WTC11 (cell line): Measurements from ENCODE around the gene TMEM181. TPM values are rescaled to one million over a fixed set of nuclear protein-coding genes. Genes with fewer than 3 reads are reported as not detected.

ENCODE experiments used
- ATAC-seq: fragments of 200-7000 bp; cut with Tn5 transposase; 2 replicates; pipeline ENCODE4 v1.10.0; 2021; ENCODE audit warnings: mild to moderate bottlenecking, moderate library complexity
- CTCF ChIA-PET: fragments of 300-600 bp; sonication (Branson Sonifier 250); formaldehyde crosslinking; loops from one replicate; lab custom pipeline; 2021; ENCODE audit warnings: antibody characterized with exemption; lab: Charles Lee
- POLR2A ChIA-PET: fragments of 350-600 bp; sonication (Branson Sonifier 250); formaldehyde crosslinking; loops from one replicate; lab custom pipeline; 2021; ENCODE audit warnings: antibody characterized with exemption; lab: Charles Lee
- DNase-seq: peaks from one replicate; pipeline ENCODE4 v3.0.0; 2021; ENCODE audit warnings: low spot score
- H3K27ac Mint-ChIP-seq: 2 replicates; pipeline ENCODE4 v1.8.0; 2021; ENCODE audit warnings: mixed read lengths
- H3K27me3 Mint-ChIP-seq: 2 replicates; pipeline ENCODE4 v1.8.0; 2021; ENCODE audit warnings: low read depth, mild to moderate bottlenecking, moderate library complexity, mixed read lengths
- H3K36me3 Mint-ChIP-seq: 2 replicates; pipeline ENCODE4 v1.8.0; 2021; ENCODE audit warnings: mixed read lengths
- H3K4me1 Mint-ChIP-seq: 2 replicates; pipeline ENCODE4 v1.8.0; 2022; ENCODE audit warnings: mixed read lengths
- H3K4me3 Mint-ChIP-seq: 2 replicates; pipeline ENCODE4 v1.8.0; 2021; ENCODE audit warnings: mild to moderate bottlenecking, moderate library complexity, mixed read lengths
- H3K9me3 Mint-ChIP-seq: 2 replicates; pipeline ENCODE4 v1.8.0; 2021; ENCODE audit warnings: mixed read lengths
- AFF4 ChIP-seq: sonication (generic); formaldehyde crosslinking; IDR thresholded peaks from 2 replicates; pipeline ENCODE4 v1.8.1; 2023; ENCODE audit warnings: mild to moderate bottlenecking, missing genetic modification reagents, borderline replicate concordance
- AR ChIP-seq: fragments of 250-450 bp; sonication (Bioruptor Pico); IDR thresholded peaks from 2 replicates; pipeline ENCODE4 v1.9.0; 2021; ENCODE audit warnings: mild to moderate bottlenecking
- ERG ChIP-seq: fragments of 250-450 bp; sonication (Bioruptor Pico); IDR thresholded peaks from 2 replicates; pipeline ENCODE4 v1.8.0; 2021; ENCODE audit warnings: mild to moderate bottlenecking
- FOXP1 ChIP-seq: sonication (generic); formaldehyde crosslinking; IDR thresholded peaks from 2 replicates; pipeline ENCODE4 v1.8.0; 2022; ENCODE audit warnings: missing genetic modification reagents, mild to moderate bottlenecking, moderate library complexity, borderline replicate concordance
- FOXP4 ChIP-seq: sonication (generic); formaldehyde crosslinking; IDR thresholded peaks from 2 replicates; pipeline ENCODE4 v1.8.0; 2022; ENCODE audit warnings: mild to moderate bottlenecking, missing genetic modification reagents
- GABPB1 ChIP-seq: sonication (generic); formaldehyde crosslinking; IDR thresholded peaks from 2 replicates; pipeline ENCODE4 v1.8.1; 2023; ENCODE audit warnings: mild to moderate bottlenecking, missing genetic modification reagents
- NFE2L1 ChIP-seq: sonication (generic); formaldehyde crosslinking; IDR thresholded peaks from 2 replicates; pipeline ENCODE4 v1.8.1; 2023; ENCODE audit warnings: missing genetic modification reagents
- NR3C1 ChIP-seq: sonication (generic); formaldehyde crosslinking; conservative IDR thresholded peaks from 2 replicates; pipeline ENCODE4 v1.8.1; 2023; ENCODE audit warnings: low read depth, mild to moderate bottlenecking, missing genetic modification reagents
- RELA ChIP-seq: sonication (generic); formaldehyde crosslinking; IDR thresholded peaks from 2 replicates; pipeline ENCODE4 v1.8.1; 2022; ENCODE audit warnings: missing genetic modification reagents, mild to moderate bottlenecking, borderline replicate concordance
- STAT6 ChIP-seq: sonication (generic); formaldehyde crosslinking; conservative IDR thresholded peaks from 2 replicates; pipeline ENCODE4 v1.8.1; 2023; ENCODE audit warnings: mild to moderate bottlenecking, low read depth, missing genetic modification reagents, moderate library complexity
- TEAD1 ChIP-seq: sonication (generic); formaldehyde crosslinking; IDR thresholded peaks from 2 replicates; pipeline ENCODE4 v1.8.0; 2022; ENCODE audit warnings: mild to moderate bottlenecking, missing genetic modification reagents
- ZNF263 ChIP-seq: sonication (generic); formaldehyde crosslinking; IDR thresholded peaks from 2 replicates; pipeline ENCODE4 v1.8.1; 2022; ENCODE audit warnings: low read depth, mild to moderate bottlenecking, moderate library complexity, missing genetic modification reagents
- ZNF281 ChIP-seq: sonication (generic); formaldehyde crosslinking; IDR thresholded peaks from 2 replicates; pipeline ENCODE4 v1.8.0; 2023; ENCODE audit warnings: mild to moderate bottlenecking, missing genetic modification reagents
- ZNF425 ChIP-seq: fragments of 250-450 bp; sonication (Bioruptor Pico); conservative IDR thresholded peaks from 2 replicates; pipeline ENCODE4 v1.9.0; 2021; ENCODE audit warnings: mild to moderate bottlenecking
- ZNF671 ChIP-seq: fragments of 250-450 bp; sonication (Bioruptor Pico); IDR thresholded peaks from 2 replicates; pipeline ENCODE4 v1.8.0; 2021; ENCODE audit warnings: mild to moderate bottlenecking
- total RNA-seq: library from RNA; stranded (reverse); gene quantifications from 3 replicates; pipeline ENCODE4 v1.2.3, GENCODE V29; 2021

TMEM181 gene
- total RNA-seq, 1 experiment from 2014 or later, result 18.8 TPM

- ChIA-PET CTCF (interaction anchor here (1.7 to 4.5 kb wide), 2 partner anchors 42 to 44 kb away, joined by 4 to 16 read pairs; no protein-coding TSS in a partner anchor), POLR2A (no interaction called here)
- DNase-seq, result no peak
- Mint-ChIP-seq H3K27me3 (no peaks in the 10 kb centered on the region), H3K4me1 (peaks cover 29% of the 10 kb centered on the region), H3K4me3 (peak overlapping the region; percentile 92), H3K9me3 (no peaks in the 10 kb centered on the region), H3K27ac (peak overlapping the region; percentile 93), H3K36me3 (no peaks in the 10 kb centered on the region)
- ATAC-seq, result peak; percentile 22
- no peak for TF ChIP-seq ZNF425 (CRISPR knock-in tag)
- no peak for TF ChIP-seq ZNF671
- TF ChIP-seq GABPB1 (CRISPR knock-in tag), result no peak
- TF ChIP-seq ZNF263 (CRISPR knock-in tag), result no peak
- no peak for TF ChIP-seq STAT6 (CRISPR knock-in tag)
- TF ChIP-seq NFE2L1 (CRISPR knock-in tag), result no peak
- no peak for TF ChIP-seq FOXP1 (CRISPR knock-in tag)
- TF ChIP-seq RELA (CRISPR knock-in tag), result no peak
- no peak for TF ChIP-seq AFF4 (CRISPR knock-in tag)
- no peak for TF ChIP-seq NR3C1 (CRISPR knock-in tag)
- TF ChIP-seq TEAD1 (CRISPR knock-in tag), result no peak
Measured at GRCh38 chr6:158560836-158561320, 987 bp downstream of the TMEM181 start.

GRCh38 chr6:158561321-158561884, 1.5 kb downstream of the TMEM181 start:
- no peaks in the 10 kb centered on the region for H3K36me3 Mint-ChIP-seq
- no peak for ATAC-seq
- no peaks in the 10 kb centered on the region for H3K9me3 Mint-ChIP-seq
- peak overlapping the region; percentile 92 for H3K4me3 Mint-ChIP-seq
- peaks cover 31% of the 10 kb centered on the region for H3K4me1 Mint-ChIP-seq
- H3K27me3 Mint-ChIP-seq, result no peaks in the 10 kb centered on the region
- ChIA-PET POLR2A (no interaction called here), CTCF (interaction anchor here (4.5 kb wide), 1 partner anchor 42 kb away, joined by 16 read pairs; no protein-coding TSS in a partner anchor)
- no peak for DNase-seq
- H3K27ac Mint-ChIP-seq, result peak overlapping the region; percentile 55
- TF ChIP-seq FOXP4 (CRISPR knock-in tag), result no peak
- TF ChIP-seq ERG (CRISPR knock-in tag), result no peak
- TF ChIP-seq AR, result no peak
- no peak for TF ChIP-seq ZNF281
